Subcutaneous adipose tissue (tissue), 4 donors: Measurements from ENCODE around the gene NOD2. TPM values are rescaled to one million over a fixed set of nuclear protein-coding genes. Genes with fewer than 3 reads are reported as not detected.

Source experiments
- CTCF ChIP-seq: fragments of 450-650 bp; IDR thresholded peaks from one replicate; pipeline ENCODE4 v1.5.1; 2016; ENCODE audit warnings: low read depth, mild to moderate bottlenecking, control low read depth, antibody characterized with exemption, moderate library complexity
- total RNA-seq, 4 donors: library from RNA; depleted of rRNA; stranded (reverse); fragments of >200 nt; gene quantifications; one replicate each; pipeline ENCODE4 v1.1.0, GENCODE V29; 2016

The NOD2 gene
- total RNA-seq, 4 donors from 2014 or later: 0.94 to 10.2 (median 3.1) TPM

DNA sequence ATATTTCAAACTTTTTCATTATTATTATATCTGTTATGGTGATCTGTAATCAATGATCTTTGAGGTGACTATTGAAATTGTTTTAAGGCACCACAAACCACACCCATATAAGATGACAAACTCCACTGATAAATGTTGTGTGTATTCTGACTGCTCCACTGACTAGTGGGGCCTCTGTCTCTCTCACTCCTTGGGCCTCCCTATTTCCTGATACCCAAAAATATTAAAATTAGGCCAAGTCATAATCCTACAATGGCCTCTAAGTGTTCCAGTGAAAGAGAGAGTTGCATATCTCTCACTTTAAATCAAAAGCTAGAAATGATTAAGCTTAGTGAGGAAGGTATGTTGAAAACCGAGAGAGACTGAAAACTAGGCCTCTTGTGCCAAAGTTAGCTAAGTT lies 71.9 kb downstream of the NOD2 start:
- TF ChIP-seq CTCF: no peak

- TF ChIP-seq CTCF: no peak
These were observed 72.5 kb downstream of the NOD2 start for GRCh38 chr16:50765861-50766260.

DNA sequence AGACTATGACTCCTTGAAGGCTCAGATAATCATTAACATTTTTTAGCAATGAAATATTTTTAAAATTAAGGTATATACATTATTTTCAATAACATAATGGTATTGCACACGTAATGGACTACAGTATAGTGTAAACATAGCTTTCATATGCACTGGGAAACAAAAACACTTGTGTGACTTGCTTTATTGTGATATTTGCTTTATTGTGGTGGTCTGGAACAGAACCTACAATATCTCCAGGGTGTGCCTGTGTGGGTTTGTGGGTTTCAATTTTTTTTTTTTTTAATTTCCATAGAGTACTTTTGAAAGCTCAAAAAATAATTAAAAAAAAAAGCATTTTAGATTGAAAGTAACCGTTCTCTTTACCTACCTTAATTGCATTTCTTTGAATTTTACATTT lies 73.8 kb downstream of the NOD2 start:
- no peak for TF ChIP-seq CTCF

DNA sequence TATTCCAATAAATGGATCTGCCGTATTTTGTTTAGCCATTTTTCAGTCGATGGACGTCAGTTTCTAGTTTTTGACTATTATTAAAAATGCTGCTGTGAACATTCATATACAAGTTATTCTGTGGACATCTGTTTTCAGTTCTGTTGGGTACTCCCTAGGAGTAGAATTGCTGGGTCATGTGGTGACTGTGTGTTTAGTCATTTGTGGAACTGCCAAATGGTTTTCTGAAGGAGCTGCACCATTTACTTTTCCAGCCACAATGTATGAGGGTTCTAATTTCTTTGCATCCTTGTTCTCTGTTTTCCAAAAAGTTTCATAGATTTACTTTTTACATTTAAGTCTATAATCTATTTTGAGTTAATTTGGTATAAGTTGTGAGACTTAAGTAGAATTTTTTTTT lies 78.0 kb downstream of the NOD2 start:
- no peak for TF ChIP-seq CTCF

GRCh38 chr16:50774405-50774804 lies 81.0 kb downstream of the NOD2 start:
- no peak for TF ChIP-seq CTCF

- TF ChIP-seq CTCF: no peak
These were observed 81.6 kb downstream of the NOD2 start for GRCh38 chr16:50774960-50775359.

DNA sequence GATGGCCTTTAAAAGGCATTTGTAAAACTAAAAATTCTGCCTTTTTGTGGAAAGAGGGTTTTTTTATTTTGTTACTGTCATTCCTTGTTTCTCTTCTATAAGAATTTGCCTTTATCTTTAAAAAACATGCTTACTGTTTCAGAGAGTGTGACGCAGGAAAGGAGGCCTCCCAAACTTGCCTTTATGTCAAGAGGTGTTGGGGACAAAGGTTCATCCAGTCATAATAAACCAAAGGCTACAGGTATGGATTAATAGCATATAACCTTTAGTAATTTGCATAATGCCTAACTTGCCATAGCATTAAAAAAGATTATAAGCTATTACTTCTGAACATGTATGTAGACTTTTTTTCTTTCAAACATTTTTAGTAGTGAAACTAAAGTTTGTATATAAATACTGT lies 82.6 kb downstream of the NOD2 start:
- no peak for TF ChIP-seq CTCF
